Endothelial cell of umbilical vein (primary cell): ENCODE data around the gene GRK6. TPM values are rescaled to one million over a fixed set of nuclear protein-coding genes. Genes with fewer than 3 reads are reported as not detected.

ENCODE experiments used
- BruUV-seq: library from RNA; stranded (reverse); fragments of 400-500 nt; replicated peaks from 2 replicates; lab custom pipeline; 2021; lab: Mats Ljungman, UMichigan
- CTCF ChIA-PET: fragments of 300-600, 350-600 bp; sonication (Branson Sonifier 250); formaldehyde crosslinking; loops from one replicate; lab custom pipeline; 2021; ENCODE audit warnings: antibody characterized with exemption, inconsistent platforms; lab: Charles Lee
- POLR2A ChIA-PET: fragments of 300-600, 350-600 bp; sonication (Branson Sonifier 250); formaldehyde crosslinking; loops from one replicate; lab custom pipeline; 2021; ENCODE audit warnings: antibody characterized with exemption, inconsistent platforms; lab: Charles Lee
- DNase-seq: peaks from one replicate; pipeline ENCODE4 v3.0.0-alpha.2; 2011; ENCODE audit warnings: low read depth, low spot score
- FAIRE-seq: peaks from 2 replicates; lab custom pipeline; 2011; peaks lifted over from hg19 to GRCh38; lab: Jason Lieb, UNC
- H2AFZ ChIP-seq: 2 replicates; pipeline ENCODE4 v1.6.0; 2012; ENCODE audit warnings: low read depth, low read length, control low read depth, inconsistent platforms
- H3K27ac ChIP-seq: 2 replicates; pipeline ENCODE4 v1.5.1; 2011; ENCODE audit warnings: low read depth, mild to moderate bottlenecking, control low read depth, low read length, moderate library complexity; ENCODE audit not compliant: insufficient read depth
- H3K27me3 ChIP-seq, 2 experiments: 2 replicates each; pipeline versions ENCODE4 v1.6.0 to v1.6.1; 2011; ENCODE audit warnings: low read length in 2 of 2, mixed read lengths in 1 of 2; ENCODE audit not compliant: control insufficient read depth in 2 of 2, insufficient read depth in 2 of 2
- H3K36me3 ChIP-seq, 2 experiments: 2 replicates in 1 of 2; 3 replicates in 1 of 2; pipeline ENCODE4 v1.5.1; 2011; ENCODE audit warnings: low read length in 2 of 2, mild to moderate bottlenecking in 1 of 2, moderate library complexity in 1 of 2; ENCODE audit not compliant: control insufficient read depth in 2 of 2, insufficient read depth in 2 of 2; ENCODE audit errors: extremely low read depth in 1 of 2
- H3K4me1 ChIP-seq: 3 replicates; pipeline ENCODE4 v1.5.1; 2011; ENCODE audit warnings: mild to moderate bottlenecking, low read length; ENCODE audit not compliant: control insufficient read depth, insufficient read depth; ENCODE audit errors: extremely low read depth
- H3K4me2 ChIP-seq: 2 replicates; pipeline ENCODE4 v1.6.1; 2011; ENCODE audit warnings: low read length, control low read depth, mixed read lengths; ENCODE audit not compliant: insufficient read depth
- H3K4me3 ChIP-seq, 3 experiments: fragments of 200-600 bp in 1 of 3; sonication (generic), shearing (Covaris generic) in 1 of 3; replicated peaks in 1 of 3; 2 replicates each; pipeline ENCODE4 v1.5.1; 2011 to 2016; ENCODE audit warnings: control low read depth in 3 of 3, low read length in 3 of 3, mild to moderate bottlenecking in 2 of 3, inconsistent platforms in 1 of 3, low read depth in 1 of 3, moderate library complexity in 1 of 3; ENCODE audit not compliant: insufficient read depth in 1 of 3
- H3K79me2 ChIP-seq: 2 replicates; pipeline ENCODE4 v1.6.0; 2012; ENCODE audit warnings: low read length, inconsistent platforms; ENCODE audit not compliant: control insufficient read depth, insufficient read depth
- H3K9ac ChIP-seq: replicated peaks from 2 replicates; pipeline ENCODE3; 2011; ENCODE audit warnings: low read length, control low read depth; ENCODE audit not compliant: insufficient read depth; ENCODE audit errors: extremely low read depth
- H3K9me1 ChIP-seq: replicated peaks from 3 replicates; pipeline ENCODE4 v1.6.0; 2011; ENCODE audit warnings: mild to moderate bottlenecking, low read length; ENCODE audit not compliant: control insufficient read depth, insufficient read depth; ENCODE audit errors: extremely low read depth
- H3K9me3 ChIP-seq: replicated peaks from 2 replicates; pipeline ENCODE4 v1.5.1; 2012; ENCODE audit warnings: low read length, inconsistent platforms; ENCODE audit not compliant: control insufficient read depth, insufficient read depth
- H4K20me1 ChIP-seq: replicated peaks from 2 replicates; pipeline ENCODE3; 2011; ENCODE audit warnings: mild to moderate bottlenecking, low read length; ENCODE audit not compliant: control insufficient read depth, insufficient read depth; ENCODE audit errors: extremely low read depth
- CTCF ChIP-seq, 2 donors: IDR thresholded peaks; 1 replicate in 1 of 2; 2 replicates in 1 of 2; pipeline ENCODE4 v1.5.1; 2011; ENCODE audit warnings: low read length in 2 of 2, mild to moderate bottlenecking in 2 of 2, moderate library complexity in 2 of 2, control low read depth in 1 of 2, inconsistent platforms in 1 of 2, low read depth in 1 of 2; ENCODE audit not compliant: insufficient read depth in 1 of 2; ENCODE audit errors: extremely low read depth in 1 of 2
- EZH2 ChIP-seq: IDR thresholded peaks from 2 replicates; pipeline ENCODE4 v1.6.1; 2012; ENCODE audit warnings: borderline replicate concordance, low read depth, mild to moderate bottlenecking, moderate library complexity, low read length, inconsistent platforms; ENCODE audit not compliant: severe bottlenecking
- FOS ChIP-seq: IDR thresholded peaks from 2 replicates; pipeline ENCODE4 v1.6.1; 2011; ENCODE audit warnings: mild to moderate bottlenecking, low read length, moderate library complexity, borderline replicate concordance; ENCODE audit not compliant: insufficient read depth
- GATA2 ChIP-seq: IDR thresholded peaks from 2 replicates; pipeline ENCODE4 v1.7.0; 2011; ENCODE audit warnings: low read depth, mild to moderate bottlenecking, moderate library complexity, mixed read lengths, low read length; ENCODE audit not compliant: insufficient read length, insufficient read depth
- JUN ChIP-seq: IDR thresholded peaks from 2 replicates; pipeline ENCODE4 v1.6.1; 2011; ENCODE audit warnings: borderline replicate concordance, low read depth; ENCODE audit not compliant: insufficient read length, insufficient read depth
- MAX ChIP-seq: IDR thresholded peaks from 2 replicates; pipeline ENCODE4 v1.6.1; 2011; ENCODE audit not compliant: insufficient read depth, insufficient read length
- MYC ChIP-seq: IDR thresholded peaks from one replicate; pipeline ENCODE4 v1.6.1; 2011; ENCODE audit warnings: mild to moderate bottlenecking, low read depth, low read length
- POLR2A ChIP-seq: IDR thresholded peaks from 2 replicates; pipeline ENCODE4 v1.6.1; 2012; ENCODE audit warnings: low read depth, mild to moderate bottlenecking, control low read depth, low read length
- POLR2AphosphoS5 ChIP-seq: IDR thresholded peaks from 2 replicates; pipeline ENCODE4 v1.6.1; 2012; ENCODE audit warnings: low read depth, mild to moderate bottlenecking, control low read depth, low read length, moderate library complexity; ENCODE audit not compliant: insufficient read depth
- dilution Hi-C: fragments of 300-500 bp; cut with MboI; formaldehyde crosslinking; loops from one replicate; pipeline ENCODE4 v1.15.0; 2019; ENCODE audit warnings: low sequenced_read_pairs; ENCODE audit not compliant: extremely low pct_ligation_motif_present
- intact Hi-C: fragments of 100-400 bp; cut with micrococcal nuclease; formaldehyde crosslinking; loops from one replicate; pipeline ENCODE4 v1.10.0; 2022
- polyA plus RNA-seq, 4 experiments: library from polyadenylated mRNA; depleted of rRNA in 3 of 4; stranded (reverse) in 3 of 4; unstranded in 1 of 4; fragments of >200 nt; gene quantifications; 2 replicates each; pipeline versions ENCODE4 v1.2.1 to v1.2.3, GENCODE V29; 2011 to 2012; ENCODE audit warnings: missing spikeins in 1 of 4
- total RNA-seq: library from RNA; stranded (reverse); gene quantifications from 2 replicates; pipeline ENCODE4 v1.2.3, GENCODE V29; 2021

The GRK6 gene
- total and polyA plus RNA-seq, 2 donors (not counting 3 experiments of a cell fraction or from before 2014, with no cell fraction given), result 28.9 to 36.4 TPM

GRCh38 chr5:177423671-177424070 is 2.8 kb upstream of the GRK6 start:
- ChIA-PET CTCF (interaction anchor here (0.7 to 2.9 kb wide), 5 partner anchors 14 to 34 kb away, joined by 3 to 11 read pairs (median 5); partner anchors contain the start of gene F12), POLR2A (no interaction called here)
- H3K9me1 ChIP-seq, result no peaks in the 10 kb centered on the region
- no peak for TF ChIP-seq MAX
- no peak for TF ChIP-seq POLR2AphosphoS5
- no peak for TF ChIP-seq POLR2A
- no peak for TF ChIP-seq JUN
- no peak for TF ChIP-seq MYC
- TF ChIP-seq FOS, result no peak
- no peak for TF ChIP-seq EZH2
- no peak for TF ChIP-seq CTCF (IDR thresholded peaks at IDR 0.05; ENCODE audit: extremely low read depth in 1 of 2, insufficient read depth in 1 of 2, low read depth in 1 of 2, low read length in 2 of 2)
- TF ChIP-seq GATA2, result no peak
- H2AFZ ChIP-seq, result no peak overlapping the region
- H3K27ac ChIP-seq, result no peak overlapping the region
- no peaks in the 10 kb centered on the region for H4K20me1 ChIP-seq
- no peak overlapping the region for H3K9ac ChIP-seq
- no peak overlapping the region for H3K4me3 ChIP-seq
- DNase-seq (no peak), FAIRE-seq (no peak)
- H3K4me2 ChIP-seq, result no peak overlapping the region
- no peaks in the 10 kb centered on the region for H3K36me3 ChIP-seq
- dilution Hi-C loops (no loop called here), intact Hi-C loops (no loop called here)
- peaks cover 18% of the 10 kb centered on the region for H3K79me2 ChIP-seq
- peaks cover 14% of the 10 kb centered on the region for H3K4me1 ChIP-seq
- no peaks in the 10 kb centered on the region for H3K27me3 ChIP-seq
- no TSS peak for BruUV-seq
- no peaks in the 10 kb centered on the region for H3K9me3 ChIP-seq
